Thyroid gland (tissue), 4 donors: ENCODE data around the gene ISX.

Source experiments
- POLR2A ChIP-seq, 2 donors: fragments of 450-650 bp; IDR thresholded peaks; one replicate each; pipeline ENCODE4 v1.6.1; 2017; ENCODE audit warnings: antibody characterized with exemption in 2 of 2, mild to moderate bottlenecking in 2 of 2, moderate library complexity in 1 of 2
- TF ChIP-seq, protein P1 (sequence below), 6 experiments: fragments of 200-600 bp in 3 of 6; fragments of 450-650 bp in 3 of 6; sonication (generic) in 3 of 6; IDR thresholded peaks; one replicate each; pipeline ENCODE4 v1.5.1; 2016 to 2019; ENCODE audit warnings: antibody characterized with exemption in 6 of 6, mild to moderate bottlenecking in 2 of 6, inconsistent platforms in 1 of 6, moderate library complexity in 1 of 6

DNA sequence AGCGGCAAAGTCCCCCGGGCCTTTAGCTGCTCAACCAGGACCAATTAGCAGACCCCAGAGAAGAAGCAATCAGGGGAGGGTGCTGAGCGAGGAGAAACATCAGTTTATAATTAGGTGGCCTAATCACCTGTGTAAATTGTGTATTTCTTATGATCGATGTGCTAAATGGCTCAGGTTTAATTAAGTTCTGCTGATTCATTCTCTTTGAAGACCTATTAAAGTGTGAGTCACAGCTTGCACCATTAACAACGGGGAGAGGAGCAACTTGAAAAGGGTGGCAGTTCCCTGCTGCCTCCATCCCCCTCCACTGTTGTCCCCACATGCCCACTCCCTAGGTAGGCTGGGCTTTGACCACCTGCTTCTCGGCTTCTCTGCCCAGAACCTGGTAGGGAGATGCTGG lies 10.7 kb downstream of the ISX start:
- TF ChIP-seq, protein P1, sequence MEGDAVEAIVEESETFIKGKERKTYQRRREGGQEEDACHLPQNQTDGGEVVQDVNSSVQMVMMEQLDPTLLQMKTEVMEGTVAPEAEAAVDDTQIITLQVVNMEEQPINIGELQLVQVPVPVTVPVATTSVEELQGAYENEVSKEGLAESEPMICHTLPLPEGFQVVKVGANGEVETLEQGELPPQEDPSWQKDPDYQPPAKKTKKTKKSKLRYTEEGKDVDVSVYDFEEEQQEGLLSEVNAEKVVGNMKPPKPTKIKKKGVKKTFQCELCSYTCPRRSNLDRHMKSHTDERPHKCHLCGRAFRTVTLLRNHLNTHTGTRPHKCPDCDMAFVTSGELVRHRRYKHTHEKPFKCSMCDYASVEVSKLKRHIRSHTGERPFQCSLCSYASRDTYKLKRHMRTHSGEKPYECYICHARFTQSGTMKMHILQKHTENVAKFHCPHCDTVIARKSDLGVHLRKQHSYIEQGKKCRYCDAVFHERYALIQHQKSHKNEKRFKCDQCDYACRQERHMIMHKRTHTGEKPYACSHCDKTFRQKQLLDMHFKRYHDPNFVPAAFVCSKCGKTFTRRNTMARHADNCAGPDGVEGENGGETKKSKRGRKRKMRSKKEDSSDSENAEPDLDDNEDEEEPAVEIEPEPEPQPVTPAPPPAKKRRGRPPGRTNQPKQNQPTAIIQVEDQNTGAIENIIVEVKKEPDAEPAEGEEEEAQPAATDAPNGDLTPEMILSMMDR (IDR thresholded peaks at IDR 0.05): no peak
- no peak for TF ChIP-seq POLR2A (IDR thresholded peaks at IDR 0.05)
